ENCODE results near the gene RYR3.

- TF ChIP-seq POLR2A (IDR thresholded peaks at IDR 0.05; ENCODE audit: low read length) (no peak), GATA1 (IDR thresholded peaks at IDR 0.05; ENCODE audit: low read depth, low read length) (no peak)
Measured at GRCh38 chr15:33490703-33491102, 179.9 kb downstream of the RYR3 start.
